HG03571 (cell line): ENCODE data around the gene GALR1.
"Not testable (repeated sequence)": the region's sequence is repeated elsewhere in the genome, so short reads cannot be mapped to it uniquely, and the experiment has no call there.

Experiments
- ATAC-seq: cut with Tn5 transposase; IDR thresholded peaks from one replicate; pipeline ENCODE4 v1.9.1; 2021; ENCODE audit not compliant: unreplicated experiment

Gene GALR1, protein sequence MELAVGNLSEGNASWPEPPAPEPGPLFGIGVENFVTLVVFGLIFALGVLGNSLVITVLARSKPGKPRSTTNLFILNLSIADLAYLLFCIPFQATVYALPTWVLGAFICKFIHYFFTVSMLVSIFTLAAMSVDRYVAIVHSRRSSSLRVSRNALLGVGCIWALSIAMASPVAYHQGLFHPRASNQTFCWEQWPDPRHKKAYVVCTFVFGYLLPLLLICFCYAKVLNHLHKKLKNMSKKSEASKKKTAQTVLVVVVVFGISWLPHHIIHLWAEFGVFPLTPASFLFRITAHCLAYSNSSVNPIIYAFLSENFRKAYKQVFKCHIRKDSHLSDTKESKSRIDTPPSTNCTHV

DNA sequence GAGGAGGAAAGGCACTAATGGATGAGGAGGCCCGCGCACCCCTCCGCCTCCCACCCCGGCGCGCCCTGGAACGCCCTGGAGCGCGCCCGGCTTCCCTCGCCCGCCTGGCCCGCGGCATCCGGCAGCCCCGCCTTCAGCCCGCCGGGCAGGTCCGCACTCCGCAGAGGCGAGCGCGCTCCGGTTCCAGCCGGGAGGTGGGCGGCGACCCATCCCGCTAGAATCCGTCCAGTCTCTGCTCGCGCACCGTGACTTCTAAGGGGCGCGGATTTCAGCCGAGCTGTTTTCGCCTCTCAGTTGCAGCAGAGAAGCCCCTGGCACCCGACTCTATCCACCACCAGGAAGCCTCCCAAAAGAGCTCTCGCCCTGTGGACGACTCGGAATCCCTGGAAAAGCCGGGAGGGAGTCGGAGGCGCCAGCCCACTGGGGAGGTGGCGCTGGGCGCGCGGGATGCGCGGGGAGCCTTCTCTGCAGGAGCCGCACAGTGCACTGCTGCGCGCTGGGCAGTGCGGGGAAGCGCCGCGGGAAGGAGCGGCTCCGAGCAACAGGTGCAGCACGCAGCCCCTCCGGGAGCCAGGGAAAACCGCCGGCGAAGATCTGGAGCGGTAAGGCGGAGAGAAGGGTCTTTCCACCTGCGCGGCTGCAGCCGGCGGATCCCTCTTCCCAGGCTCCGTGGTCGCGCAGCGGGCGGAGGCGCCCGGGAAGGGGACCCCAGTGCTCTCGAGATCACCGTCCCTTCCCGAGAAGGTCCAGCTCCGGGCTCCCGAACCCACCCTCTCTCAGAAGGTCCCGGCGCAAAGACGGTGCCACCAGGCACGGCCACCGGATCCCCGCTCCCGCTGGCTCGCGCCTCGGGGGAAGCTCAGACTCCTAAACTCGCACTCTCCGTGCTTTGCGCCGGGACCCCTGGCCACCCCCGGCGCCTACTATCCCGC, at the start of gene GALR1:
Gene GALR1, plus strand, starts transcription at position 280 of the 932 bp plus-strand sequence. CDS start 701 bp downstream, outside the sequence.
- no peak for ATAC-seq

DNA sequence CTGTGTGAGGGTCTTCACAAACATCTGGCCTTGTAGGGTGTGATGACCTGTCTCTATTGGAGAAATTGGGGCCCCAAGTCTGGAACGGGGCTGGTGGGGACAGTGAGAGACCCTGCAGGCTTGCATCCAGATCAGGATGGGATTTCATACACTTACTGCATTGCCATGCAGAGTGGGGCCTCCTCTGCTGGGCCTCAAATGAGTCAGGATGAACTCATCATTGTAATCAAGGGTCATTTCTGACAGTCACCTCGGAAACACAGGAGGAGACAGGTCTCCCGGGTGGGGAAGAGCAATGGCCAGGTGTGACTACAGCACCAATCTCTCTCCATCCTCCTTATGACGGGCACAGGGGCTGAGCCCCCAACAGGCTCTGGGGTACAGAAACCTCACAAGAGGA, 48.1 kb upstream of the GALR1 start:
- ATAC-seq, result no peak

DNA sequence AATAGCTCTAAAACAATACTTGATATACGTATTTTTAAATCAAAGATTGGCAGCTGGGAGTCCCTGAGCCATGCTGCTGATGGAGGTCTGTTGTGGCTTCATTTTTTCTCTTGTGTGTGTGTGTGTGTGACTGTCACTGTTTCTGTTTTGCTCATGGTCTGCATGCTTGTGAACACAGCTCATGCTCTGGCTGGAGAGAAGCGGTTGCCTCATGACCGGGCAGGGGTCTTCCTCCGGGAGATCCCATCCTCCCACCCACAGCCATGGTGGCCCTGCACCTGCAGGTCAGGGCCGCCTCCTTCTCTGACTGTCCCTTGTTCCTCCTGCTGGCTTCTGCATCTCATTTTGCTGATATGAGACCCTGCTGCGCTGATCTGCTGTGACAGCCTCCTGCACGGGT, 47.3 kb upstream of the GALR1 start:
- no peak for ATAC-seq

DNA sequence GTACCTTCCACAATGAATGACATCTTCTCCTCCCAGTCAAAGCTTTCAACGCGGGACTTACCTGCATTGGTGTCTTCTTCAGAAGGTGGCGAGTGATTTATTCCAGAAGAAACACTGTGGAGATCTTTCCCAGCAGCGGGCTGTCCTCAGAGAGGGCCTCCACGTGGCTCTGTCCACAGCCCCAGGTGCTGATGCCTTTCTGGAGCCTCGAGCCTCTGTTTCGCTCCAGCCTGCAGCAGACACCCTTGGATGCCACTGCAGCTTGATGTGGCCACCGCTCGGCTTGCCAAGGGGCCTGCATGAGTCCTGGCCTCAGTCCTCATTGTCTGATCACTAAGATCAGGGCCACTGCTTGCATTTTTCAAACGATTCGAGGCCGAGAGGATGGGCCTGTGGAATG, 46.6 kb upstream of the GALR1 start:
- no peak for ATAC-seq

DNA sequence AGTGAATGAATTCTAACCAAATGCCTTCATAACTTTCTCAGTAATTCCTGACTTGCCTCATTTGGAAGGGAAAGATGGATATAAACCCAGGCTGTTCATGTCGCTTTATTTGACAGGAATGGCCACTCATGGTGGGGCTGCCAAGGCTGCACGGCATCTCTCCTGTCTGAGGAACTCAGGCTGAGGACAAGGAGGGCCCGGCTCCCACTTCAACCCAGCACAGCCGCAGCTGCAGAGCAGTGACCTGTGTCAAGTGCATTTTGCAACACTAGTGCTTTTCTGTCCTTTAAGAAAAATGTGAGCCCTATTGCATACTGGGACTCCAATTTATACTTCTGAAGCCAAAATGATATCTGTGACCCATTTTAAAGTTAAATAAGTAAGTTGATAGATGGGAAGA, 45.8 kb upstream of the GALR1 start:
- ATAC-seq, result no peak

DNA sequence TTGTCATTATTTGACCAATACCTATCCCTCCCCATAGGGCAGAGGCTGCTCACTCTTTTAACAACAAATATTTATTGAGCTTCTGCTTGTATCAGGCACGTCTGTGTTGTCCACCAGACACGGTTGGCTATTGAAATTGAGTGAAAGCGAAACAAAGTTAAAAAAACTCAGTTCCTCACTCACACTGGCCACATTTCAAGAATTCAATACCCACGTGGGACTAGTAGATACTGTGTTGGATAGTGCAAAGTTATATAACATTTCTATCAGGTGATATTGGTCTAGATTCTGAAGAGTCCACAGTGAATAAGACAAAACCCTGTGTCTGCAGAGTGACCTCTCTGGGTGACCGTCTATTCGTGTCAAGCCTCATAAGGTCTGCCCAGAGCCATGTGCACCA, 43.9 kb upstream of the GALR1 start:
- ATAC-seq, result no peak

DNA sequence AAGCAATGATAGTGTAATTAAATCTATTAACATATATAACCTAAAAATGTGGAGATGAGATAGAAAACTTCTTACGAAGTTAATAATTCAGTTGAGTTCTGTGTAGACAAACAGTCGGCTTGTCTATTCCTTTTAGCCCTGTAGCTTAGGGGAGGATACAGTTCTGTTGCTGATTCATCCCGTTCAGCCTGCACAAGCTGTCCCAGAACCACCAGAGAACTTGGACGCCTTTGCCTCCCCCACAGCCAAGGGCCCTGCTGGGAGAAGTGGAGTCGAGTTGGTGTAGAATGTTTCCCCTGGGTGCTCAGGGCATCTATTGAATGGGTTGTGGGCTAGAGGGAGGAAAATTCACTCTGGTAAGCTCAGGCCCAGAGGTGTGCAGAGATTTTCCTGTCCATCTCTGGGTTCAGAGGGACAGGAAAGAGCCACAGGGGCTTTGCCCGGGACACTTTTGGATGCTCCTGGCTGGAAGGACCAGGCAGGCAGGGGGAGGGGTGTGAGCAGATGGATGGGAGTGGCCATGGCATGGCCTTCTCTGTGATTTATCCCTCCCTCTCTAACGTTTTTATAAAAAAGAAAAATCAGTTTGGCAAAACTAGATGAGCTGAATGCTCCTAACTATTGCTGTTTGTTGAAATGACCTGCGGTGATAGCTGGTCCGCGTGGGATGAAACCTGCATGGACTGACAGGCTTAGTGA, 42.8 kb upstream of the GALR1 start:
- ATAC-seq, result no peak

DNA sequence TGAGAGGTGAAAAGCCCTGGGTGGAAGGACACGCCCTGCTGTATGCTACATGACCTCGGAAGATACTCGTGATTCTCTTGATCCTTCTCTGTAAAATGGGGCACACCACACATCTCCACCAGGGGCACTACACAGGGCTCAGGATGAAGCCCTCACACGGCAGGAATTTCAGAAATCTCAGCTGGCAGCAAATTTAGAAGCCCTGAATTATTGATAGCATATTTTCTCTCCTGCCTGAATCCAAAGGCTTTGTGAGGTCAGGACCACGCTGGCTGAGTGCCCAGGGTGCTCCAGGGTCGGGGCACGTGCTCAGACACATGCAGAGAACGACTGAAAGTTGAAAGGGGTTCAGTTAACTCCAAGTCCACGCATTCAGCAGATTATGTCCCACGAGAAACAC, 42.1 kb upstream of the GALR1 start:
- ATAC-seq, result peak; percentile 59

DNA sequence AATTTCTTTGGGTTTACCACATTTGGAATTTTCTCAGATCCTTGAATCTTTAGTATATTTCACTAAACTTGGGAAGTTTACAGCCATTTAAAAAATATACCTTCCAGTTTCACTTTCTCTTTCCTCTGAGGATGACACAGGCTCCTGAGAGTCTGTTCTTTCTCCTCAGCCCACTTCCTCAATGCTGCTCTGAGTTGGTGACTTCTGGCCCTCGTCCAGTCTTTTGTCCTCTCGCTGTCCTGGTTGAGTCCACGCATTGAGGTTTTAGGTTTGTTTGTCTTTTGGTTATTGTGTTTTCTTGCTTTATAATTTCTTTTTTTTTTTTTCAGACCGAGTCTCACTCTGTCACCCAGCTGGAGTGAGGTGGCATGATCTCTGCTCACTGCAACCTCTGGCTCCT, 40.7 kb upstream of the GALR1 start:
- peak; percentile 83 for ATAC-seq

DNA sequence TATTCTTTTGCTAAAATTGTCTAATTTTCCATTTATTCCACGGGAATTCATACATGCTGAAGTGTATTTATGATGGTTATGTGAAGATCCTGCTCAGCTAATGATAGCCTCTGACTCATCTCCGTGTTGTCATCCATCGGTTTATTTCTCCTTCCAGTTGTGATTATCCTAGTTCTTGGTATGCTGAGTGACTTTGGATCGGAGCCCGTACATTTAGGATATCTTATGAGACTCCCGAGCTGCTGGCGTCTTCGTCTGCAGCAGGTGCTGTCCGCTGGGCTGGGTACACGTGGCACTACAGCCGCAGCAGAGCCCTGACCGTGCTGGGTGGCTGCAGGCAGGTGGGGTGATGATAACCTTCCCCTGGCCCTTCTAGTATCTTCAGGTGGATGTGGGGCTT, 40.1 kb upstream of the GALR1 start:
- ATAC-seq, result no peak

DNA sequence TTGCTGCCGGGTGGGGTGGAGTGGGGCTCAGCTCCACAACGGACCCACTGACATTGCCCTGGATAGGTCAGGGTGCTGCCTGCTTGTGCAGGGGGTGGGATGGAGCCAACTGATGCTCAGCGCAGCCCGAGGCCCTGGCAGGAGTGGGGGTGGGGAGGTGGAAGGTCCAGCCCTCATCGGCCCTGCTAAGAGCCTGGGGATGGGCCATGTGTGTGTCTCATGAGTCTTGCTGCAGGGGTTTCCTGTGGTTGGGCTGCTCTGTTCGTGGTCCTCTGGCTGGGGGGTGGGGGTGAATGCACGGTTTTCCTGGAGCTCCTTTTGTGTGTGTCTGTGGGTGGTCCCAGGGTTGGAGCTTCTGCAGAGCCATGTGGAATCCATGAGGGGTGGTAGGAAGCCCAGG, 39.4 kb upstream of the GALR1 start:
- no peak for ATAC-seq

DNA sequence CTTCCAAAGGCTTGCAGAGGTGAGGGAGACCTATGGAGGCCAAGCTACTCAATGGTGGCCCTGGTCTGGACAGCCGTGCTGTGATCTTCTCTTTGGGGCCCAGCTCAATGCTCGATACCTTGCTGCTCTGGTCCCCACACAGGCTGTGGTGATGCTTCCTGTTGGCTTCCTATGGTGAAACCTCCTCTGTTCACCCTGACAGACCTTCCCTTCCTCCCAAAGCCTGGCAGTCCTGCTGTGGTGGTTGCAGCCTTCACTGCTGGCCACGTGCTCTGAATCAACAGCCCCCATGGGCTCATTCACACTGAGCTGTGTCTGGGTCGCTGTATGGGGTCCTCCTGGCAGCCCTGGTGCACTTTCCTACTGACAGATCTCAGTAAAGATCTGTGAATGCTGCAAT, 31.0 kb upstream of the GALR1 start:
- ATAC-seq, result no peak

DNA sequence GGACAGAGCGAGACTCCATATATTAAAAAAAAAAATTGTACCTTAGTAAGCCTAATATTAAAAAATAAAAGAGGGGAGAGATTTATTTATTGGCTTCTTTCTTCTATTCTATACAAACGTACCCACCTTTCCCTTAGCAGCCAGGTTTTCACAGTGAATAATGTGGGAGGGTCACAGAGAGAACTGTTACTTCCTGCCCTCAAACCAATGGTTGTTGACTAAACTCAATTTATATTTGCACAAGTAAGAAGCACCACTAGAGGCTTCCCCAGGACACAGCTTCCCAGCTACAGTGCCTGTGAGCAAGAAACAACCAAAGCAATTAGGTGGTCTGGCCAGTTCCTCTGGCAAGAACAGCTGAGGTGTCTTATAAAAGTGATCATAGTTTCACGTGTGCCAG, 28.9 kb upstream of the GALR1 start:
- ATAC-seq, result no peak

DNA sequence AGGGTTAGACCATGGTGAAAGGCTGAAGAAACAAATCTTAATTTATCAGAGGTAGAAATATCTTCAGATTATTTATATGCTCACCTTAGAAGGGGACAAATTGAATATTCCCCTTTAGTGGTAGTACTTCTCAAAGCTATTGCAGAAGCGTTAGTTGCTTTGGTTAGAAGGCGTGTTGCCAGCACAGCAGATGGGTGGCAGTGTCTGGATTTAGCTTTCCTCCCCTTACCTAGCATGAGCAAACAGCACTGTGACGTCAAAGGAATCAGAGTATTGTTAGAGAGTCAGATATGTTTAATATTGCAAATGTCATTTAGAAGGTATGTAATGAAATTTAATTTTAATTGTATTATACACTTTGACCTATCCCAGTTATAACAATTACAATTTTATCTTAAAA, 27.2 kb upstream of the GALR1 start:
- ATAC-seq, result no peak

DNA sequence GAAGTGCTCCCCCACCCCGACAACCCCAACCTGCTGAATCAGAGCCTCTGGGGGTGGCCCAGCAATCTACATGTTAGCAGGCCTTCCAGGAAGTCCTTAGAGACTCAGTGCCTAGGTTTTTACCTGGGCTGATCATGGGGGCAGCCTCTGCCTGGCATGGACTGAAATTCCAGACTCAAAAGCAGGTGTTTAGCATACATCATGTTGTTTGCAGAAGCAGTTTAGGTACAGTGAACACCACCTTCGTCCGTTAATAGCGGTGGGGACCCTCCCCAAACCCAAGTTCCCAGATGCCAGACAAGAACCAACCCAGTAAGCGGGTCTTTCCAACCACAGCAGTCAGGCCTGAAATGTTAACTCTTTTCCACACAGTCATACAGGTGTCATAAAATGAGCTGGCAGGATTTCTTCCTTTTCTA, 26.4 kb upstream of the GALR1 start:
- ATAC-seq, result no peak

DNA sequence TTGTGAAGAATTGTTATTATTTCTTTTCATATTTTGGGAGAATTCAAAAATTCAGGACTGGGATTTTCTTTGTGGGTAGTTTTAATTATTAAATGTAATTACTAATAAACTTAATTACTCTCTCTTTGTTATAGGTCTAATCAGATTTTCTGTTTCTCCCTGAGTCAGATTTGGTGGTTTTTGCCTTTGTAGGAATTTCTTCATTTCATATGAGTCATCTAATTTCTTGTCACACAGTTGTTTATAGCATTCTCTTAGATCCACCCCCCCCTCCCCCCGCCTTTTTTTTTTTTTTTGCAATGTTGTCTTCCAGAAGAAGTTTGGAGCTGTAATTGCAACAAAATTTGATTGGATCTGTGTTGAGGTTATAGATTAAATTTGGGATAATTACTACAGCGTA, 26.0 kb upstream of the GALR1 start:
- ATAC-seq, result no peak

DNA sequence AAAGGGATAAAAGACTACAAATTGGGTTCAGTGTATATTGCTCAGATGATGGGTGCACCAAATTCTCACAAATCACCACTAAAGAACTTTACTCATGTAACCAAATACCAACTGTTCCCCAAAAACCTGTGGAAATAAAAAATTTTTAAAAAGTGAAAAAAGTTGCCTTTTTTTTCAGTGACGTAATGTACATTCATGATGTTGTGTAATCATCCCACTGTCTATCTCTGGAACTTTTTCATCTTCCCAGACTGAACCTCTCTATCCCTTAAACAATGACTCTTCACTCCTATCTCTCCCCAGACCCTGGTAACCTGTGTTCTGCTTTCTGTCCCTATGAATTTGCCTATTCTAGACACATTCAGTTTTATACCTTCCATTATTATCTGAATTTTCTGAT, 19.0 kb upstream of the GALR1 start:
- no peak for ATAC-seq

DNA sequence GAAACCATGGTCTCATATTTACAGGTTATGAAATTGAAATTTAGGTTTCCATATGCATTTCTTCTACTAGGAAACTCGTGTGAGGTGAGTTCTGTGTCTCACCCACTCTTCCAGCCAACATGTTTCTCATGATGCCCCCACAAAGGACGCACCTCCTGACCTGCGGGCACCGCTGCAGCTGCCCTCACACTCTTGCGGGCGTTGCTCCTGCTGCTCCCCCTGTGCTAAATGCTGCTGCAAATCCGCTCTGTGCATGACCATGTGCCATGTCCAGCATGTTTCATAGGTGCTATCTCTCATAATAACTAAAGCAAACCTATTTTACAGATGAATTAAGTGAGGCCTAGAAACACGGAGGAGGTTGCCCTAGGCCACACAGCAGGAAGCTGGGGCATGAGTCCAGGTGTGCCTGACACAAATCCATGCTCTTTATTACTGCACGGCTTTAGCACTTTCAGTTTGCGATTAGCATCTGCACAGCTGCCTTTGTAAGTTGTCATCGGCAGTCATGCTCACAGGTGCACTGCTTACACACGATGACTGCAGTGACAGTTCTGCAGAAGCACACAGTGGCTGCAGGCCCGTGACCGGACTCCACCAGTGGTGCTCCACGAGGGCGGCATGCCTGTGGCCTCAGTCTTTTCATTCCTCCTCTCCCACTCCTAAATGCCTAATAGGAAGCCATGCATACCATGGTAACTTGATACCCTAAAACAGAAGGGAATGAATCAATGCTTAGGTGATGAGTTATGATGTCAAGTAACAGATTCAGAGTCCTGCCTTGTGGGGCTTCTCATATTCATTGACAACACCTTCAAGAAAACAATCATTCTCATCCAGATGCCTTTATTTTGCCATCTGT, 14.9 kb upstream of the GALR1 start:
- no peak for ATAC-seq

DNA sequence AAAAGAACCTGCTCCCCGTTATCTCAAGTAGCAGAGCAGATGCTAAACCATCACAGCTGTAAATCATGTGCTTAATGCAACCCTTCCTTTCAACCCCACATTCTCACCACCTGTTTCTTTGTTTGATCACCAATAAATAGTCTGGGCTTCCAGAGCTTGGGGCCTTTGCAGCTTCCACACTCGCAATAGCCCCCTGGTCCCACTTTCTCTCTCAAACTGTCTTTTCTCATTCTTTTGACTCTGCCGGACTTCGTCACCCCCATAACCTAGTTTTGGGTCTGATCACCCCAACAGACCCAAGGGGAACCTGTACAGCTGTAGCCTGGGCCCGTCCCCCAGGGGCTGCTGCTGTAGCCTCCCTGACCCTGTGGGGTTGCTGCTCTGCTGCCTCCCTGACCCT, 10.4 kb upstream of the GALR1 start:
- ATAC-seq, result not testable (repeated sequence)

DNA sequence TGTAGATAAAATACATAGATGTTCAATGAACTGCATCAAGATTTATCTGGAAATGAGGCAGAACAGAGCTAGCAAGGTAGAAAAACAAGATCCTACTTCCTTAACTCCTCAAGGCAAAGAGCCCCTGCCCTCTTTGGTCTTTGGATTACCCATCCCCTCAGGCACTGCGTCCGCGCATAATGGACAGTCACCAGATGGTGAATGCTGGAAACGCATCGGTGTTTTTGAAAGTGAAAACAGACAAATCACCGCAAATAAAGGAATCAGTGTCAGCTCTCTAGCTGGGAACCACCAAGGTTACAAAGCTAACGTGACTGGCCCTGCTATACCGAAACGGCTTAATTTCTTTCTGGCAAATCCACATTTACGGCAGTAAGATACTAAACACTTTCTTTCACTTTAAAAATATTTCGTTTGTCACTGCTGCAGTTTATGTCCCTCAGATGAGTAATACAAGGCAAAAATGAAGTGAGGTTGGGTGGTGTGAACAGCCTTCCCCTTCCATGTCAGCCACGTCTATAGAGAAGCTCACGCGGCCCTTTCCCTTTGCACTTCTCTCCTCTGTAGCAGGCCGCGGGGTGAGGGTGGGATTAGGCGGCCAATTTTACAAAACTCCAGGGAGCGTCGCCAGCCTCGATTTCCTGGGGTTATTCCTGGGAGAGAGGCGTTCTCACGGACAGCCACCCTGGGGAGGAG, 627 bp upstream of the GALR1 start:
- no peak for ATAC-seq
